GM21717 (cell line): ENCODE measurements around the gene CRYBA2.

Source experiments
- ATAC-seq: cut with Tn5 transposase; IDR thresholded peaks from one replicate; pipeline ENCODE4 v1.9.1; 2021; ENCODE audit warnings: mild to moderate bottlenecking, moderate library complexity; ENCODE audit not compliant: unreplicated experiment

CRYBA2 gene

DNA sequence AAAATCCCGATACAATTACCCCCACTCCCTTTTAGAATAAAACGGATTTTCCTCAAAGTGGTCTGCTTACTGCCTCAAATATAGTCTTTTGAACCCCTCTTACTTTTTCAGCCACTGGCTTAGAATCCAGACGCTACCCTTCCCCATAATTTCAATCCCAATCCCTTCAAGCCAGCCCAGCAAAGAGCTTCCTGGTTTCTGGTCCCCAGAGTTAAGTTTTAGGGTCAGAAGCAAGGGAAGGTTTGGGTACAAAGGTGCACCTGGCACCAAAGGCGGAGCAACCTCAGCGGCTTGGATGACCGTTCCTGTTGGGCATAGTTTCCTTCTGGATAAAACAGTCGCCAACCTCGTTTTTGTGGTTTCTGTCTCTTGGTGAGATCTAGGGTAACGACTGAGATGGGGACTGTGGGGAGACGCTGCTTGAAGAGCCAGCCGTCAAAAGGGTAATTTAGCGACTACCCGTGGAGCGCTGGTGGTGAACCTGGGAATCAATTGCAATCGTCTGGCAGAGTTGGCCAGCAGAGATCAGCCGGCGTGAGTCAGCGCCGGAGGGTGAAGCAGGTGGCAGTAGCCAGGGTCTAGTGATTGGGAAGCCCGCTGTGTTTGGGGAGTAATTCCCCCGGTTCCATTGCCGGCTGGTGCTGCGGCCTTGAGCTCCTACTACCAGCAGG, 9.8 kb downstream of the CRYBA2 start:
- ATAC-seq = no peak

- ATAC-seq = no peak
These were observed 10.5 kb downstream of the CRYBA2 start for GRCh38 chr2:218982586-218983262.

- no peak for ATAC-seq
These were observed 11.2 kb downstream of the CRYBA2 start for GRCh38 chr2:218981881-218982585.

GRCh38 chr2:218981390-218981880, 11.8 kb downstream of the CRYBA2 start:
- no peak for ATAC-seq

- ATAC-seq = no peak
These were observed 12.4 kb downstream of the CRYBA2 start for GRCh38 chr2:218980735-218981389.

GRCh38 chr2:218979846-218980734, 13.1 kb downstream of the CRYBA2 start:
- ATAC-seq = peak; percentile 86

DNA sequence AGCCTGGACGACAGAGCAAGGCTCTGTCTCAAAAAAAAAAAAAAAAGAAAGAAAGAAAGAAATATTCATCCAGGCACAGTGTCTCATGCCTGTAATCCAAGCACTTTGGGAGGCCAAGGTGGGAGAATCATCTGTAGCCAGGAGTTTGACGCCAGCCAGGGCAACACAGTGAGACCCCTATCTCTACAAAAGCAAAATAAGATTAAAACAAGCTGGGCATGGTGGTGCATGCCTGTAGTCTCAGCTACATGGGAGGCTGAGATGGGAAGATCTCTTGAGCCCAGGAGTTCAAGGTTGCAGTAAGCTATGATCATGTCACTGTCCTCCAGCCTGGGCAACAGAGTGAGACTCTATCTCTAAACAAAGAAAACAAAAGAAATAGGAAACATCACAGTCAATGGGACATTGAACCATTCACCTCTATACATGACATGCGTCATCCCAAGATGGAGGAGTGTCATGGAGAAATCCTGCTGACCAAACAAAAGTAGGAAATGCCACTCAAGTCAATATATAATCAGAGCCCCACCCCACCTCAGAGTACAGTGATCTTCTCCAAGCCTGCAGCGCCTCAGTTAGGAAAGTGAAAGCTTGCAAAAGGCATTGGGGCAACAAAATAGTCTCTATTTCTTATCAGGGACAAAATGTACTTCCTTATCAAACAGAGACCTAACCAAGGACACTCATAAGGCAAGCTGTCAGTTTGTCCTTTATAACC, 18.0 kb downstream of the CRYBA2 start:
- ATAC-seq = no peak

DNA sequence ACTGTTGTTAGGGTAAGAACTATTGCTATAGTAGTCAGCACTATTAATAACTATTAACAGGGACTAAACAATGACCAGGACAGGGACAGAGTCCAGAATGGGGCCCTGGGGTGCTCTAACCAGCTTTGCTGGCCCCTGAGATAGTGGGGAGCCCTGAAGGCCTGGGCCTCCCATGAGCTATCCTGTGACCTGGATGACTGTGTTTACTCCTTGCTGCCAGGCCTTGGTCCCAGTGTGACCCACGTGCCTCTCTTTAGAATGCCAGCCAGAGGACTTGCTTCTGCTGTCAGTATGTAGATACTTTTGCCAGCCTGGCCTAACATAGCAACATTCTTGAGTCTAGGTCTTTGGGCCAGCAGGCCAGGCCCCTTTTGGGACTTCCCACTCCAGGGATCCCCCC, 22.3 kb downstream of the CRYBA2 start:
- no peak for ATAC-seq

GRCh38 chr2:218964041-218964771, 29.0 kb downstream of the CRYBA2 start:
- ATAC-seq = no peak

- no peak for ATAC-seq
These were observed 29.6 kb downstream of the CRYBA2 start for GRCh38 chr2:218963601-218964000.

- ATAC-seq = no peak
These were observed 30.2 kb downstream of the CRYBA2 start for GRCh38 chr2:218962859-218963492.

- no peak for ATAC-seq
These were observed 31.3 kb downstream of the CRYBA2 start for GRCh38 chr2:218961651-218962570.

- ATAC-seq = no peak
These were observed 32.0 kb downstream of the CRYBA2 start for GRCh38 chr2:218961229-218961628.

DNA sequence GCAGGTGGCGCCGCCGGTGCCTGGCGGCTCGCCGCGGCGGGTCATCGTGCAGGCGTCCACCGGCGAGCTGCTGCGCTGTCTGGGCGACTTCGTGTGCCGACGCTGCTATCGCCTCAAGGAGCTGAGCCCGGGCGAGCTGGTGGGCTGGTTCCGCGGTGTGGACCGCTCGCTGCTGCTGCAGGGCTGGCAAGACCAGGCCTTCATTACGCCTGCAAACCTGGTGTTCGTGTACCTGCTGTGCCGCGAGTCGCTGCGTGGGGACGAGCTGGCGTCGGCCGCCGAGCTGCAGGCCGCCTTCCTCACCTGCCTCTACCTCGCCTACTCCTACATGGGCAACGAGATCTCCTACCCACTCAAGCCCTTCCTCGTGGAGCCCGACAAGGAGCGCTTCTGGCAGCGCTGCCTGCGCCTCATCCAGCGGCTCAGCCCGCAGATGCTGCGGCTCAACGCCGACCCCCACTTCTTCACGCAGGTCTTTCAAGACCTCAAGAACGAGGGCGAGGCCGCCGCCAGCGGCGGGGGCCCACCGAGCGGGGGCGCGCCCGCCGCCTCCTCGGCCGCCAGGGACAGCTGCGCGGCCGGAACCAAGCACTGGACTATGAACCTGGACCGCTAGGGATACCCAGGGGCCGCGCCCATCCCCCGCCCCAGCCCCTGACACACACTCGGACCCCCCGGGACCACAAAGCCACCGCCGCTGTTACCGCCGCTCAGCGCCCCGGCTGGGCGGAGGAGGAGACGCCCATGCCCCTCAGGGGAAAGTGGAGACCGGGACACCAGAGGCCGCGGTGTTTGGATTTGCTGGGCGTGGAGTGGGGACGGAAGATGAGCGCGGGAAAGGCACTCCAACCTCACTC, 32.7 kb downstream of the CRYBA2 start:
- no peak for ATAC-seq

DNA sequence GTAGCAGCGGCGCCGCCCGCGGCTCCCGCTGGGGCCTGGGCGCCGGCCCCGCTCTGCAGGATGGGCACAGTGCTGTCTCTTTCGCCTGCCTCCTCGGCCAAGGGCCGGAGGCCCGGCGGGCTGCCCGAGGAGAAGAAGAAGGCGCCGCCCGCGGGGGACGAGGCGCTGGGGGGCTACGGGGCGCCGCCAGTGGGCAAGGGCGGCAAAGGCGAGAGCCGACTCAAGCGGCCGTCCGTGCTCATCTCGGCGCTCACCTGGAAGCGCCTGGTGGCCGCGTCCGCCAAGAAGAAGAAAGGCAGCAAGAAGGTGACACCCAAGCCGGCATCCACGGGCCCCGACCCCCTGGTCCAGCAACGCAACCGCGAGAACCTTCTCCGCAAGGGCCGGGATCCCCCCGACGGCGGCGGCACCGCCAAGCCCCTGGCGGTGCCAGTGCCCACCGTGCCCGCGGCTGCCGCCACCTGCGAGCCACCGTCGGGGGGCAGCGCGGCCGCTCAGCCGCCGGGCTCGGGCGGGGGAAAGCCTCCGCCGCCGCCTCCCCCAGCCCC, 33.4 kb downstream of the CRYBA2 start:
- no peak for ATAC-seq

DNA sequence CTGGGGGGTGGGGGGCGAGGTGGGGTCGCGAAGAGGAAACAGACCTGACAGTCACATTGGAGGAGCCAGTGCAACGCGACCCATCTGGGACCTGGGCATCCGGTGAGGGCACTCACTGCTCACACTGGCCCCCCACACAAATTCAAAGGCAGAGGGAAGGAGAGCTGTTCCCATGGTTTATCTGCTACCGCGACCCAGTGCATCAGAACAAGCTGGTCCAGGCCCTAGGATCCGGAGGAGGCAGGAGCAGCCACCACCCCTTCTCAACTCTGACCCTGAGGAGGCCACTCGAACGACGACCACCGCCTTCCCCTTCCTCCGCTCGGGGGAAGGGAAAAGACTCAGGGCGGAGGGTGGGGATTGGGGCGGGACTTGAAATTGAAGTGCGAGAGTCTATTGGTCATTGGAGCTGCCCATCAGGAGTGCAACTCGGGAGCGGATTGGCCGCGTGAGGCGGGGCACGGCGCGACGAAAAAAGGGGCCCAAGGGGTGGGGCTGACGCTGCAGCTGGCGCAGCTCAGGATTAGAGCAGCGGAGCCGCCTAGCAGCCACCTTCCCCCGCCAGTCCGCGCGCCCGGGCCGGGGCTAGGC, 34.0 kb downstream of the CRYBA2 start, which contains the start of gene CDK5R2:
Gene CDK5R2, plus strand, starts transcription at position 526 of the 591 bp plus-strand sequence. CDS start 155 bp downstream, outside the sequence.
- ATAC-seq = peak; percentile 89
